Measurements from ENCODE around the gene THTPA.

THTPA gene

GRCh38 chr14:23556700-23557440, 799 bp downstream of the THTPA start:
- no peak for DNase-seq

DNA sequence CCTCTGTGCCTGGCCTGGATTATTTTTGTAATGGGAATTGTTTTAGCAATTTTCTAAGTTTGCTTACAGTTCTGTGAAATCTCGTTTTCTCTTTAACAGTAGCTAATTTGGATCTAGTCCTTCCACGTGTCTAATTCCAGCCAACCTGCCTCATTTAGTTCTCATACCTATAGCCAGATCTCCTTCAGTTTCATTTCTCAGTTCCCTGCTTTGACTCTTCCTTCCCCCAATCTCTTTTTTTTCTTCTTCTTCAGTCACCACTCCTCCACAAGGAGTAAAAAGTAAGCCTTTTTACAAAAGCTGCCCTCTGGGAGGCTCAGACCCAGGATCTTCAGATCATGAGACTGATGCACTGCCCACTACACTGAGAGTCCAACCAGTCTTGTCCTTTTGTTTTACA, 1.4 kb downstream of the THTPA start:
- no peak for DNase-seq

DNA sequence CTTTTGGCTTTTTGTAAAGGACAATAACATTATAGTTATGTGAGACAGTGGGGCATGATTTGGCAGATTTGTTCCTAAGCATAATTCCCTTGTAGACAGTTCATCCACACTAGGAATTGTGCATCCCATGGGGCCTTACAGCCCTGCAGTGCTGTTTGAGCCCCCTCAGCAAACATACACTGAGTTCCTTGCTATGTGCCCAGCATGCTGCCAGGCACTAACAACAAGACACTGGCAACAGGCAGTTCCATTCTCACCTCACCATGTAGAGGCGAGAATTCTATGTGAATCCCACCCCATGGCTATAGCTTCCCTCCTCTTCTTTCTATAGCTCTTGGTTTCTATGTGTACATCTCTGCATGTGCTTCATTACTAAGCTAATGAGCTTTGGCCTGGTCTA, 1.9 kb downstream of the THTPA start:
- no peak for DNase-seq

DNA sequence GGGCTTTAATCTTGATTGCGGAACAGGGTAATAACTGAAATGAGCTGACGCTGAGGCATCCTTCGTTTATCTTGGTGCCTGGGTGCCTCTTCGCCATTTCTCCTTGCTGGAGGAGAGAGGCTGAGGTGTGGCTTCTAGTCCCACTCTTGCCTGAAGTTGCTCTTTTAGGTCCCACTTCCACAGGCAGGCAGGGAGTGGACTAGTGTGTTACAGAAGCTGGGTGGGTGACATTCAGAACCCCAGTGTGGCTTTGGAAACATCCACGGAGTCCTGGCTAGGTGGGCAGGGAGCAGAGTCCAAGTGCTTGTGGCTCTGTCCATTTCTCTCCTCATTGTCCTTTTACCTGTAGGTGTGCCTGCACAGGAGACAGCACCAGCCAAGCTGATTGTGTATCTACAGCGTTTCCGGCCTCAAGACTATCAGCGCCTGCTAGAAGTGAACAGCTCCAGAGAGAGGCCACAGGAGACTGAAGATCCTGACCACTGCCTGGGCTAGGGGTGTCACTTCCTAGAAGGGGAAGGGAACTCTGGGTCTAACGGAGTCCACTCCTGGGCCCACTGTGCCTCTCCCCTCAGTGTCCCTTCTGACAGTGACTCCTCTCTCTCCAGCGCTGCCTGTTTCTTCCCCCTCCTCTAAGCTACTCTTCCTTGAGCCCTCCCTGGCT, 2.4 kb downstream of the THTPA start:
- DNase-seq: no peak

GRCh38 chr14:23559010-23559925, 3.2 kb downstream of the THTPA start:
- DNase-seq: no peak

- no peak for DNase-seq
These were observed 4.0 kb downstream of the THTPA start for GRCh38 chr14:23559926-23560520.

- no peak for DNase-seq
These were observed 5.2 kb downstream of the THTPA start for GRCh38 chr14:23561259-23561658.

DNA sequence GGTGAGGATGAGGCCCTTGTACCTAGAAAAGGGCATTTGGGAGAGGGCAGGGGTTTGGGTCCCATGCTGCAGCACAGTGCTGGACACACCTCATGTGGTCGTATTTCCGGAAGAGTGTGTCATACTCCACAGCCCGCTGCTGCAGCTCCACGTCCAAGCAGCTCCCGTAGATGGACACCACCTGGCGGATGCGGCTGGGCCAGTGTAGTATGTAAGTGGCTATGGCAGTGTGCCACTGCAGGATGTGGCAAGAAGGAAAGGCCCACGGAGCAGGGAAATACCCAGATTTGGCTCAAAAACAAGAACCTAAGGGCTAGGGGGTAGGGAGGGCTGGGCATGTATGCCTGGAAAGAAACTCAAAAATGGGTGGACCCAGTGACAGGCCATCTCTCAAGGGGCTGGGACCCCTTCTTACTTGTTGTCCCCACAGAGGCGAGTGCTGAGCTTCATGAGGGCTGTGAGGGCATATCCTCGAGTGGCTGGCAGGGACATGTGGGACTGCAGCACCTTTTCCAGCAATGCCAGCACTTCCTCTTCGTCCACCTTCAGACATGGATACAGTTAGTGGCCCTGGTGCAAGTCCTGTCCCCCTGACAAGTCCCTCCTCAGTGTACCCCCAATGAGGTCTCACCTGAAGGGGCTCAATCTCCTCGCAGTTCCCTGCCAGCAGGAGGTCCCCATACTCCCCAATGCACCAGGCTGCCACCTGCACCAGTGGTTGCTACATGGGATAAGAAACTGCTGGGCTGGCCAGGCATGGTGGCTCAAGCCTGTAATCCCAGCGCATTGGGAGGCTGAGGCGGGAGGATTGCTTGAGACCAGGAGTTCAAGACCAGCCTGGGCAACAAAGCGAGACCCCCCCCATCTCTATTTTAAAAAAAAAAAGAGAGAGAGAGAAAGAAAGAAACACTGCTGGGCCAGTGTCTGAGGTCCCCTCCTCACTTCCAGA, 6.1 kb downstream of the THTPA start:
- no peak for DNase-seq

DNA sequence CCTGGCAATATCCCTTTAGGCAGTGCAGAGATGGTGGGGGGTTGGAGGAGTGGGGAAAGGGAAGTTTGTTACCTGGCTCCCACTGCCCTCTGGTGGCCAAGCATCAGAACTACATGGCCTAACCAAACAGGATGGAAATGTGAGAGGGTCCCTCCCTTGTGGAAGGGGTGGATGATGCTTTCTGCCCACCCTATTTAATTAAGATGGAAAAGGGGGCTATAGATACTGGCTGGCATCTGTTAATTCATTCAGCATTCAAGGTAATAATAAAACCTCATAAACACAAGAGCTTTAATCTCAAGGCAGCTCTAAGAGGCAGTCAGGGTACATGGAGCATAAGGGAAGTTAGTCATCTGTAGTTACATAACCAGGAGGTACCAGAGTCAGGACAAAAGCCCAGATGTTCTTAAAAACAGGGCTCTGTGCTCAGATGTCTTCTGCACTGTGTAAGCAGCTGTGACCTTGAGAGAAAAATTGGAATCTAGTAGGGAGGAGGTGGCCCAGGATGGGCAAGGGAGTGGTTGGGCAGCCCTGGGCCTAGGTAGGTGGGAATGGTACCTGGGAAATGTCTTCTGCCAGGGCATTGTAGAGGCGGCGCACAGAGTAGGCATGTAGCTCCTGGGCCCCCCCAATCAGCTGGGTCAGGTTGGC, 6.9 kb downstream of the THTPA start:
- peak; percentile 81 for DNase-seq

- DNase-seq: no peak
These were observed 7.6 kb downstream of the THTPA start for GRCh38 chr14:23563473-23564180.

GRCh38 chr14:23564181-23564812, 8.2 kb downstream of the THTPA start:
- no peak for DNase-seq

DNA sequence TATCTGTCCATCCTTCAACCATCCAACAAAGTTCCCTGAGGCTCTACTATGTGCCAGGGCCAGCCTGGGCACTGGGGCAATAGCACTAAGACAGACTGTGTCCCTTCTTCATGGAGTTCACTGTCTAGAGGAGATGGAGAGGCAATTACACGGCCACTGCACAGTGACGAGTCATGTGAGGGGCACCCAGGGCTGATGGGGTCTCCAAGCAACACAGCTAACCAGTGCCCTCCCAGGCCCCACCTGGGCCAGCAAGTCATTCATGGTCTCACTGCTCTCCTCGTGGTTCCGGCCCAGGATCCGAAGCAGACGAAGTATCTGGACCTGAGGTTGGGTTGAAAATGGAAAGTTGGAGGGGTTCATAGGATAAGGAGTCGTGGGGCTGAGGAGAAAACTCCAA, 8.8 kb downstream of the THTPA start:
- no peak for DNase-seq

GRCh38 chr14:23565626-23566025, 9.6 kb downstream of the THTPA start:
- no peak for DNase-seq

GRCh38 chr14:23566112-23566777, 10.2 kb downstream of the THTPA start:
- DNase-seq: no peak

DNA sequence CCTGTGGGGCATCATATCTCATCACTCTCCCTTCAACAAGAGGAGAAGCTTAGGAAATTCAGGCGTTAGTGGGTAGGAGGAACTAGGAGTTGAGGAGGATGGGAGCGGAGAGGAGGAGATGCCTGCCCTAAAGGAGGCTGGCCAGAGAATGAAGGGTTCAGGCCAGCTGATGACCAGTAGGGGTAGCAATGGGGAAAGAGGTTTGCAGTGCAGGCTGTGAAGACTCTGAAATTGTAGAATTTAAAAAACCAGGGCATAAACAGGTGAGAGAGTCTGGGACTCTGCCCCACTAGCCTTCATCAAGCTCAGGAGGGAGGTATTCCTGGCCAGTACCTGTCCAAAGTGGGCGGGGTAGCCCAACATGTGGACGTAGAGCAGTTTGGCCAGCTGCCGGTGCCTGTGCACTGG, 10.7 kb downstream of the THTPA start:
- DNase-seq: no peak

GRCh38 chr14:23567186-23568020, 11.3 kb downstream of the THTPA start, which contains the start of gene AP1G2:
TSS of gene AP1G2 (minus strand) at chr14:23567791. CDS start at chr14:23567314, 477 bp downstream.
- DNase-seq: peak; percentile 97

DNA sequence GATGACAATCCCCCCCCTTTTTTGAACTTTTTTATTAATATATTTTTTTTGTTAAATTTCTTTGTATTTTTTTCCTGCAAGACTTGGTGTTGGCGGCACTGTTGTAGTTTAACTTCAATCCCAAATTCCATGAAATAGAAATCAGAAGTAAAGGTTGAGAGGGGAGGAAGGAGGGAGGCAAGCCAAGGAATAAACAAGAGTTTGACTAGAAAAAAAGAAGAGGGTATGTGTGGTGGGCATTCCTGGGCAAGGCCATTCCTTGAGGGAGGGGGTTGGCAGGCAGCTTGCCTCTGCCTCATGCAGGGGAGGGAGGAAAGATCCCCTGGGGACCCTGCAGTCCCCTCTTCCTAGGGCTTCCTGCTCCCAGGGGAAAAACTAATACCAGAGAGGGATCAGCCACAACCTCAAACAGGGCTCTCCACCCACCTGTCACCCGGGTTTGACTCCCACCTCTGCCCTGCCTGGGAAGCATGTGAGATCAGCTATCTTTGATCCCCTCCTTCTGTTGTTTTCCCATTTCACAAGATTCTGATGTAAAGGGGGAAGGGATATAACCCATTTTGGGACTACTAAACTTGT, 12.0 kb downstream of the THTPA start:
- no peak for DNase-seq
